GM19328 (cell line): ENCODE results near the gene AMELX.
A peak's percentile ranks its signal among the peaks of the same experiment; 100 is the strongest.

Experiments
- ATAC-seq: cut with Tn5 transposase; IDR thresholded peaks from one replicate; pipeline ENCODE4 v1.9.1; 2021; ENCODE audit warnings: mild to moderate bottlenecking, moderate library complexity; ENCODE audit not compliant: unreplicated experiment

AMELX gene

GRCh38 chrX:11305641-11306040 is 12.4 kb downstream of the AMELX start:
- ATAC-seq = no peak

GRCh38 chrX:11309220-11309619 is 16.0 kb downstream of the AMELX start:
- no peak for ATAC-seq

- no peak for ATAC-seq
Observed at GRCh38 chrX:11311706-11312105, 18.5 kb downstream of the AMELX start.

GRCh38 chrX:11319806-11320520 is 26.8 kb downstream of the AMELX start:
- no peak for ATAC-seq

- ATAC-seq = no peak
Observed at GRCh38 chrX:11321986-11322385, 28.8 kb downstream of the AMELX start.

- no peak for ATAC-seq
Observed at GRCh38 chrX:11328134-11328533, 34.9 kb downstream of the AMELX start.

- ATAC-seq = no peak
Observed at GRCh38 chrX:11329021-11329420, 35.8 kb downstream of the AMELX start.

GRCh38 chrX:11331788-11332187 is 38.6 kb downstream of the AMELX start:
- ATAC-seq = no peak

- no peak for ATAC-seq
Observed at GRCh38 chrX:11334165-11334564, 41.0 kb downstream of the AMELX start.

GRCh38 chrX:11336201-11336600 is 43.0 kb downstream of the AMELX start:
- ATAC-seq = no peak

- ATAC-seq = no peak
Observed at GRCh38 chrX:11337292-11338009, 44.2 kb downstream of the AMELX start.

- ATAC-seq = peak; percentile 60
Observed at GRCh38 chrX:11341274-11342201, 48.3 kb downstream of the AMELX start.

- ATAC-seq = no peak
Observed at GRCh38 chrX:11342673-11343072, 49.5 kb downstream of the AMELX start.

GRCh38 chrX:11346121-11346682 is 53.0 kb downstream of the AMELX start:
- ATAC-seq = no peak

GRCh38 chrX:11347300-11347699 is 54.1 kb downstream of the AMELX start:
- ATAC-seq = no peak

GRCh38 chrX:11349020-11349419 is 55.8 kb downstream of the AMELX start:
- no peak for ATAC-seq

- ATAC-seq = no peak
Observed at GRCh38 chrX:11349661-11350337, 56.6 kb downstream of the AMELX start.
